ENCODE measurements around the gene RPUSD4.

Gene RPUSD4

GRCh38 chr11:126157326-126158030, 54.0 kb downstream of the RPUSD4 start:
- DNase-seq (ENCODE audit: low spot score) = no peak

- DNase-seq (ENCODE audit: low spot score) = no peak
Observed at GRCh38 chr11:126156814-126157213, 54.6 kb downstream of the RPUSD4 start.

GRCh38 chr11:126155402-126156187, 55.9 kb downstream of the RPUSD4 start:
- no peak for DNase-seq (ENCODE audit: low spot score)

- no peak for DNase-seq (ENCODE audit: low spot score)
Observed at GRCh38 chr11:126154691-126155090, 56.8 kb downstream of the RPUSD4 start.

- DNase-seq (ENCODE audit: low spot score) = peak; percentile 42
Observed at GRCh38 chr11:126153972-126154371, 57.5 kb downstream of the RPUSD4 start.

GRCh38 chr11:126153006-126153405, 58.4 kb downstream of the RPUSD4 start:
- no peak for DNase-seq (ENCODE audit: low spot score)

- DNase-seq (ENCODE audit: low spot score) = no peak
Observed at GRCh38 chr11:126152586-126152985, 58.9 kb downstream of the RPUSD4 start.

GRCh38 chr11:126152152-126152551, 59.3 kb downstream of the RPUSD4 start:
- no peak for DNase-seq (ENCODE audit: low spot score)
